Activated CD4-positive, alpha-beta T cell treated with anti-CD3 and anti-CD28 coated beads, Interleukin-2, amount 10 ng/mL, durations not matched to agents 7 days and 5 days (primary cell): Measurements from ENCODE around the gene LRRC3. TPM values are rescaled to one million over a fixed set of nuclear protein-coding genes. Genes with fewer than 3 reads are reported as not detected.

Experiments used
- total RNA-seq, 2 experiments: library from RNA; stranded (reverse); gene quantifications; one replicate each; pipeline ENCODE4 v1.2.3, GENCODE V29; 2021

LRRC3 gene
- total RNA-seq, 2 experiments from 2014 or later, result 5.0 to 5.1 TPM

Other genes with a start within 250 kb of the LRRC3 start
- gene ICOSLG, start 214.6 kb upstream of the LRRC3 start, total RNA-seq, result 1 to 10 TPM; 4.9 to 5.5 TPM
- not detected for gene DNMT3L, start 193.6 kb upstream of the LRRC3 start, total RNA-seq
- gene AIRE, start 169.6 kb upstream of the LRRC3 start, total RNA-seq, result under 1 TPM; 0.27 to 0.30 TPM
- 100 to 1,000 TPM; 190 to 210 TPM for gene PFKL, start 155.5 kb upstream of the LRRC3 start, total RNA-seq
- gene CFAP410, start 116.1 kb upstream of the LRRC3 start, total RNA-seq, result 10 to 100 TPM; 11.6 to 16.0 TPM
- 10 to 100 TPM; 13.9 to 15.2 TPM for gene TRPM2, start 101.9 kb upstream of the LRRC3 start, total RNA-seq
- not detected for gene KRTAP10-1, start 84.7 kb downstream of the LRRC3 start, total RNA-seq
- gene KRTAP10-2, start 96.0 kb downstream of the LRRC3 start, total RNA-seq, result not detected
- not detected for gene KRTAP10-3, start 103.3 kb downstream of the LRRC3 start, total RNA-seq
- not detected for gene KRTAP10-4, start 118.2 kb downstream of the LRRC3 start, total RNA-seq
- not detected for gene KRTAP10-5, start 125.1 kb downstream of the LRRC3 start, total RNA-seq
- not detected for gene KRTAP10-6, start 137.0 kb downstream of the LRRC3 start, total RNA-seq
- not detected for gene KRTAP10-7, start 145.1 kb downstream of the LRRC3 start, total RNA-seq
- gene KRTAP10-8, start 156.6 kb downstream of the LRRC3 start, total RNA-seq, result not detected
- gene KRTAP10-9, start 171.6 kb downstream of the LRRC3 start, total RNA-seq, result not detected
- not detected for gene KRTAP10-10, start 181.8 kb downstream of the LRRC3 start, total RNA-seq
- not detected for gene KRTAP10-11, start 190.9 kb downstream of the LRRC3 start, total RNA-seq
- not detected for gene KRTAP12-4, start 199.1 kb downstream of the LRRC3 start, total RNA-seq
- gene KRTAP12-3, start 202.4 kb downstream of the LRRC3 start, total RNA-seq, result not detected
- gene KRTAP12-2, start 211.4 kb downstream of the LRRC3 start, total RNA-seq, result not detected
- gene KRTAP12-1, start 226.7 kb downstream of the LRRC3 start, total RNA-seq, result not detected
- not detected for gene KRTAP10-12, start 241.7 kb downstream of the LRRC3 start, total RNA-seq